Neutrophil (primary cell): ENCODE measurements around the gene KCNAB2.

ENCODE experiments used
- H3K27ac ChIP-seq: fragments of 200-600 bp; sonication (generic); 2 replicates; pipeline ENCODE4 v1.5.1; 2016; ENCODE audit warnings: mild to moderate bottlenecking, moderate library complexity
- H3K27me3 ChIP-seq: fragments of 200-600 bp; sonication (generic); 2 replicates; pipeline ENCODE4 v1.6.0; 2016; ENCODE audit warnings: mild to moderate bottlenecking
- H3K36me3 ChIP-seq: fragments of 200-600 bp; sonication (generic); 2 replicates; pipeline ENCODE4 v1.5.1; 2017
- H3K4me1 ChIP-seq, 2 experiments: fragments of 200-600 bp in 1 of 2; sonication (generic) in 1 of 2; 1 replicate in 1 of 2; 2 replicates in 1 of 2; pipeline versions ENCODE4 v1.5.1 to v1.6.1; 2013 to 2016; ENCODE audit warnings: low read depth in 1 of 2, low read length in 1 of 2, mild to moderate bottlenecking in 1 of 2, moderate library complexity in 1 of 2; ENCODE audit not compliant: control insufficient read depth in 1 of 2, insufficient read depth in 1 of 2
- H3K4me3 ChIP-seq, 2 experiments: fragments of 200-600 bp in 1 of 2; sonication (generic) in 1 of 2; 1 replicate in 1 of 2; 2 replicates in 1 of 2; pipeline ENCODE4 v1.5.1; 2013 to 2016; ENCODE audit warnings: low read depth in 1 of 2, low read length in 1 of 2, mild to moderate bottlenecking in 1 of 2, moderate library complexity in 1 of 2
- H3K9me3 ChIP-seq: fragments of 200-600 bp; sonication (generic); 2 replicates; pipeline ENCODE4 v1.5.1; 2016
- CTCF ChIP-seq: fragments of 200-600 bp; sonication (generic); IDR thresholded peaks from 2 replicates; pipeline ENCODE4 v1.5.1; 2016; ENCODE audit warnings: antibody characterized with exemption

KCNAB2 gene

DNA sequence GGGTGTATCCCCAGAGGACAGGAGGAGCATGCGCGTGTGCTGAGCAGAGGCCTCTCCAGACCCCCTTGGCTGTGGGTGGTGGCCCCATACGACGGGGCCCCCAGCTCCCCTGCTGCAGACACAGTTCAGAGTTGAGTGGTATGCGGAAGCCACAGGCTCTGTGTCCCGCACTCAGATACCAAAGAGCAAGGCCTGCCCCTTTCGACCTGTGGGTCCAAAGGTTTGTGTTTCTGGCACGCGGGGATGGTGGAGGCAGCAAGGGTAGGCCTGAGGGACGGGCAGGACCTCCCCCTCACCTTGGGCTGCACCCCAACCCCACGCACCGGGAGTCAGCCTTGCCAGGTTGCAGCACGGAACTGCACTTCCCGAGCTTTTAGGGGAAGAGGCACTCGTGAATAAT is at the start of gene KCNAB2:
Gene KCNAB2, plus strand, starts transcription at position 328 of the 400 bp plus-strand sequence. CDS start 5,649 bp downstream, outside the sequence.
- TF ChIP-seq CTCF = no peak

GRCh38 chr1:5996641-5997270 is 48.9 kb upstream of the KCNAB2 start:
- Histone ChIP-seq H3K9me3 (no peaks in the 10 kb centered on the region), H3K36me3 (peaks cover 31% of the 10 kb centered on the region), H3K4me3 (no peak overlapping the region), H3K27me3 (no peaks in the 10 kb centered on the region), H3K4me1 (peaks cover 24 to 30% of the 10 kb centered on the region in 2 experiments), H3K27ac (no peak overlapping the region)
- no peak for TF ChIP-seq CTCF

More for the DNA sequence above, at the start of gene KCNAB2:
- H3K9me3 ChIP-seq = no peaks in the 10 kb centered on the region
- no peaks in the 10 kb centered on the region for H3K27me3 ChIP-seq
- no peak within 1 kb of the TSS for H3K4me3 ChIP-seq
- H3K27ac ChIP-seq = no peak within 1 kb of the TSS
- H3K4me1 ChIP-seq = peaks cover 7 to 8% of the 10 kb centered on the region in 2 experiments
- H3K36me3 ChIP-seq = peaks cover 99% of the 10 kb centered on the region

GRCh38 chr1:5997316-5997715 is 48.4 kb upstream of the KCNAB2 start:
- Histone ChIP-seq H3K27ac (no peak overlapping the region), H3K4me3 (no peak overlapping the region), H3K4me1 (peaks cover 24 to 30% of the 10 kb centered on the region in 2 experiments), H3K36me3 (peaks cover 36% of the 10 kb centered on the region), H3K9me3 (no peaks in the 10 kb centered on the region), H3K27me3 (no peaks in the 10 kb centered on the region)
- TF ChIP-seq CTCF = no peak

GRCh38 chr1:5998051-5998905 is 47.4 kb upstream of the KCNAB2 start:
- Histone ChIP-seq H3K36me3 (peaks cover 46% of the 10 kb centered on the region), H3K4me1 (peaks cover 23 to 26% of the 10 kb centered on the region in 2 experiments), H3K9me3 (no peaks in the 10 kb centered on the region), H3K27ac (no peak overlapping the region), H3K27me3 (no peaks in the 10 kb centered on the region), H3K4me3 (no peak overlapping the region)
- no peak for TF ChIP-seq CTCF

DNA sequence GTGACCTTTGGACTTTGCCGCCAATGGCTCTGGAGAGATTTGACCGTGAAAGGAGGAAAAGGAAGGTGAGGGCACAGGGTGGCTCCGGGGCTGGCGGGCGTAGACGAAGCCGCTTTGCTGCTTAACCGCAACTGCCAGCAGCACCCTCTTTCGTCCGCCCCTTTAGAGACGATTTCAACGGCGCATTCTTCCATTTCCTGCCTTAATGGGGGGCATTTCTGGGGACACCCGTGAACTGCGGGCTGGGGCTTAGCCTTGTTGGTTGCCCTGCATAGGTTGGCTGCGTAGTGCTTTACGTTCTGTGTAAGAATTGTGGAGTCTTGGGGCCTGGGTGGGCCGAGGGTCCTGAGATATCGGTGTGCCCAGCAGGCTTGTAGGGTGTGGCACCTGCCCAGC is 46.8 kb upstream of the KCNAB2 start:
- no peaks in the 10 kb centered on the region for H3K9me3 ChIP-seq
- peaks cover 16 to 19% of the 10 kb centered on the region in 2 experiments for H3K4me1 ChIP-seq
- peaks cover 50% of the 10 kb centered on the region for H3K36me3 ChIP-seq
- no peak for TF ChIP-seq CTCF
- H3K27ac ChIP-seq = no peak overlapping the region
- no peak overlapping the region for H3K4me3 ChIP-seq
- H3K27me3 ChIP-seq = no peaks in the 10 kb centered on the region
